ENCODE results near the gene TNFRSF1B. TPM values are rescaled to one million over a fixed set of nuclear protein-coding genes. Genes with fewer than 3 reads are reported as not detected.

Gene TNFRSF1B
- total RNA-seq, 1 experiment from 2014 or later = 0.92 TPM

DNA sequence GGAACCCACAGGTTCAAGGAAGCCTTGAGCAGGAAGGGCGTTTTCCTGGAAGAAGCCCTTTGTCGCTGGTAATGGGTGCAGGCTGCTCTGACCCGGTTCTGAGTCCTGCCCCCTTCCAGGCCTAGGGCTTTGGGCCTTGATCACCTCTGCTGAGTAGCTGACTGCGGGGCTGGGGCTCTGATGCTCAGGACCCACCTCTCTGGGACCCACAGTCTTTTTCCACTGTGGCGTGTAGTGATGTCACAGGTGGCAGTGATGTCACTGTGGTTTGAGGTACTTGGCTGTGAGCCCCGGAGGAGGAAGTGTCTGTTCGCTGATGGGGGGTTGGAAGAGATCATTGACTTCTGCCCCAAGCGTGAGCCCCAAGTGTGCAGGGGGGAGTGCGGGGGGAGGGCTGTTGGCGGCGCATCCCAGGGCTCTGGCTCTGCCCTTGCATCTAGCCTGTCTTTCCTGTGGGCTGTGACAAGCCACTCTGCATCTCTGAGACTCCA is 6.9 kb downstream of the TNFRSF1B start:
- DNase-seq (ENCODE audit: extremely low read depth, low read depth) = no peak

DNA sequence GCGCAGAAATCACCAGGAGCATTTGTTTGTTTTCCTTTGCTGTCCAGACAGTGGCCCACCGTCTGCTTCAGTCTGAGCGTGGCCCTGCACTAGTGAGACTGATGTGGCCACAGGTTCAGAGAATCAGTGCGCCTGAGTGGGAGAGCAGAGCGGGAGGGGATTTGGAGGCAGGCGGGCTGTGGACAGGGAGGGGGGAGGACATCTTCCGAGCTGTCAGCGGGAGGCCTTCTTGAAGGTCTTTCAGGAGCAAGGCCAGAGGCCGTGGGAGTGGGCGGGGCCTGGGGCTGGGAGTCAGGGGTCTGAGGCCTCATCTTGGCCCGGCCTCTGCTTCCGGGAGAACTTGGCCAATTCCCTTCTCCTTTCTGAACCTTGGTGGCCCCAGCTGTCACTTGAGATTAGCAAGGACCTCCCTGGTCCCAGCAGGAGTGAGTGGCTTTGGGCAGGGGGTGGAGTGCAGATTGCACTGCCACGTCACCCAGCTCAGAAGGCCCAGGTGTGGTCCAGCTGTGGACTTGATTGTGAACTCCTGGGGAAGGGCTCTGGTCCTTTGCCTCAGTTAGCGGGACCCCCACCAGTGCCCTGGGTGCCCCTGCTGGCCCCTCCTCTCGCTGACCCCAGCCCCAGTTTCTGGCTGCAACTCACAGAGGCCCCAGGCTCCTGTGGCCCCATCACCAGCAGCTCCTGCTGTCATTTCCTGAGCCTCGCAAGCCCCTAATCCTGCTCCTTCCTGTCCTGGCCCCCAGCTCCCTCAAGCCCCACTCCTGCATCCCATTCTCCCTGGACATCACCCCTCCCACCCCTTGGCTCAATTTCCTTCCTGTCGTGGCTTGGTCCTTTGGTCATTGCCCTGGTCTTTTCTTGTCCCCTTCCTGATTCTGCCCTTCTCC is 8.4 kb downstream of the TNFRSF1B start:
- no peak for DNase-seq (ENCODE audit: extremely low read depth, low read depth)

DNA sequence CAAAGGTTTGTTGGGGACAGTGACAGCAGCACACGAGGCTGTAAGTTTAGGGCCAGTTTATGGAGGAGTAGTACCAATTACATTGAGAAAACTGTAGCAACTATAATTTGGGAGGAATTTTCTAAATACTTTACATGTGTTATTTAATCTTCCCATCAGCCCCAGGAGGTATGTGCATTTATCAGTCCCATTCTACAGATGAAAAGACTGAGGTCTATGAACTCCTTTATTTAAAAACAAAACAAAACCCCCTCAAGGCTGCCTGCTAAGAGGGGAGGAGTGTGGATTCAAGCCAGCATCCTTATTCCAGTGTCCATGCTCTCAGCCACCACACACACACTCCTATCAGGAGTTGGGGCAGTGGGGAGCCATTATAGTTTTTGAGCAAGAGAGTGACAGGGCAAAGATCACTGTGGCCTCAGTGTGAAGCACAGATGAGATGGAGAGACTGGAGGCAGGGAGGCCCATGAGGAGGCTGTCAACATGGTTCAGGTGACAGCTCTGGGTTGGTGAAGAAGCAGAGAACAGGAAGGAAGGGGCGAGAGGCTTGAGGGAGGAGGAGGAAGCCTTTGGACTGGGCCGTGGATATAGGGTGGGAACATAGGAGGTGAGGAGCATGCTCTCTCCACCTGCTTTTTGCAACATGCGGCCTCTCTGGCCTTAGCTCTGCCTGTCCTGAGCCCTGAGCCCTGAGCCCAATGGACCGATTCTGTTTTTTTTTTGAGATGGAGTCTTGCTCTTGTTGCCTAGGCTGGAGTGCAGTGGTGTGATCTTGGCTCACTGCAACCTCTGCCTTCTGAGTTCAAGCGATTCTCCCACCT is 9.7 kb downstream of the TNFRSF1B start:
- no peak for DNase-seq (ENCODE audit: extremely low read depth, low read depth)

DNA sequence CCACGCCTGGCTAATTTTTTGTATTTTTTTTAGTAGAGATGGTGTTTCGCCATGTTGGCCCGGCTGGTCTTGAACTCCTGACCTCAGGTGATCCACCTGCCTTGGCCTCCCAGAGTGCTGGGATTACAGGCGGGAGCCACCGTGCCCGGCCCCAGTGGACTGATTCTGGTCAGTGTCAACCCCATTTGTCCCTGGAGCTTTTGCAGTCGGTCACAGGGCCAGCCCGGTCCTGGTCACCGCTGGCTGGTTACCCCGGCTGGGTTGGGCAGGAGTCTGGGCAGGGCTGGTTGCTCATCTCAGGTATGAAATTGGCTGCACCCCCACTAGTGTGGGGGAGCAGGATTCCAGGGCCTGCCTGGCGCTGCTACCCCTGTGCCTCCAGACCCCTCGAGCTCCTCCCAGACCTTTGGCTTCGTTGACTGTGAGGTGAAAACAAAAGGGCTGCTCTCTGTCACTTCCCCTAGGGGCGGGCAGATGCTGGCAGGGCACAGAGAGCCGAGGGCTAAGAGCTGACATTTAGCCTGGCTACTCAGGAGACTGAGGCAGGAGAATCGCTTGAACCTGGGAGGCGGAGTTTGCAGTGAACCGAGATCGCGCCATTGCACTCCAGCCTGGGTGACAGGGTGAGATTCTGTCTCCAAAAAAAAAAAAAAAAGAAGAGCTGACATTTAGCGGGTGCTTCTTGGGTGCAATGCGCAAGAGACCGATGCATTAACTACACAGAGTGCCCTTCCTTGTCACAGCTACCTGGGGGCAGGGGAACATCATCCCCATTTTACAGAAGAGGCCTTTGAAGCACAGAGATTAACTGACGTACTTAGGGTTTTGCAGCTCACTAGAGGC is 10.6 kb downstream of the TNFRSF1B start:
- no peak for DNase-seq (ENCODE audit: extremely low read depth, low read depth)

DNA sequence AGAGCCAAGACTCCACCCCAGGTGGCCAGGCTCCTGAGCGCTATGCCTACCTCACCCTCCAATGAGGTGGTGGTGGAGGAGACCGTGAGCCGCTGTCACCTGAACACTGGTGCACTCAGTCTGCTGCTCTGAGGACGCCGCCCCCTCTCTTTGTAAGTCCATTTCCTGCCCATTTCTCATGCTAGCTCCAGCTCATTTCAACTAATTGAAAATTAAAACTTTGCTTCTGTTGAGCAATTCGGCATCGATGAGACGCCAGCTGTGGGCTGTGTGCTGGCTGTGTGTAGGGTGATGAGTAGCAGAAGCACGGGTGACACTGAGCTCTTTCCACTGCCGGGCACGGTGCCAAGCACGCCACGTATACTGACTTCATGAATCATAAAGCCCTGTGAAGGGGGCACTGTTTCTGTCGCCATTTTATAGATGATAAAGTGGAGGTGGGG is 11.2 kb downstream of the TNFRSF1B start:
- DNase-seq (ENCODE audit: extremely low read depth, low read depth) = no peak

DNA sequence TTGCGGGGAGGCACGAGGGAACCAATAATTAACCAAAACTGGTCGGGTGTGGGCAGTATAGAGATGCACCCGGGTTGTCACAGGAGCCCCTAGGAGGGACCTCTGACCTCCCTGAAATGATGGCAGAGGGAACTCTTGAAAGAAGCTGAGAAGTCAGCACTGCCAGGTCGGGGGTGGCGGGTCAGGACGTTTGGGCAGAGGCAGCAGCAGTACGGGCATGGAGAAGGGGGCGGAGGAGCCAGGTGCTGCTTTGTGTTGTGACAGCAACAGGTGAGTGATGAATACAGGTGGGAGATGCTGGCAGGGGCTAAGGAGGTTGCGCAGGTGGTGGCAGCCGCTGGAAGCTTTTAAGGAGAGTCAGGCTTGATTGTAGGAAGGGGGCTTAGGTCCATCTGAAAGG is 11.7 kb downstream of the TNFRSF1B start:
- DNase-seq (ENCODE audit: extremely low read depth, low read depth) = no peak

DNA sequence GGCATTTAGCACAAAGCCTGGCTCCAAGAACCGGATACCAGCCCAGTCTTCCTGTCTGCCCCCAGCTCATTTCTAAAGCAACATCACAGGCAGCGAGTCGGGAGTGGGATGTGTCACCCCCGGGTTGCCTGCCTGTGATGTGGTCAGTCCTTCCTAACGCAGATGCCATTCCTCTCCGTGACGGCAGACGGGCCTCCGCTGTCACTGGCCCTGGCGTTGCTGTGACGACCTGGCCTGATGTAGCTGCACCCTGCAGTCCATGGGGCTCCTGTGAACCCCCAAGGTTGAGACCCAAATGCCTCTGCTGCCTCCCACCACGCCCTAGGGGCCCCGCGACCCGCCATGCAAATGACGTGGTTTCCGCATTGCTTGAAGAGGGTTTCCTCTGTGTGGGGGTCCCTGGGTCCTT is 12.3 kb downstream of the TNFRSF1B start:
- no peak for DNase-seq (ENCODE audit: extremely low read depth, low read depth)

DNA sequence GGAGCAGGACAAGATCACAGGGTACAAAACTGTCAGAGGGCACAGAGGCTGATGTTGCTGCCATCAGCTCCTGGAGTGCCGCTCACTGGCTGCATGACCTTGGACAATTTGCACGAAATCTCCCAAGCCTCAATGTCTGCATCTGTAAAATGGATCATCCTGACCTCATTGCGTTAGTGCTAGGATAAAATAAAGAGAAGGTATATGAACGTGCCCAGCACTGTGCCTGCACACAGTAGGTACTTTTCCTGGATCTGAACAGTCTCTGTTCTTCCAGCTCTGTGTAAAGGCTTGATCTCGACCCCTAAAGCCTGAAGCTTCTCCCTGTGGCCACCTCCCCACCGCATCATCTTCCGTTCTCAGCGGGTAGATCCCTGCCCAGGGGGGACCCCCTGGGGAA is 12.9 kb downstream of the TNFRSF1B start:
- no peak for DNase-seq (ENCODE audit: extremely low read depth, low read depth)

DNA sequence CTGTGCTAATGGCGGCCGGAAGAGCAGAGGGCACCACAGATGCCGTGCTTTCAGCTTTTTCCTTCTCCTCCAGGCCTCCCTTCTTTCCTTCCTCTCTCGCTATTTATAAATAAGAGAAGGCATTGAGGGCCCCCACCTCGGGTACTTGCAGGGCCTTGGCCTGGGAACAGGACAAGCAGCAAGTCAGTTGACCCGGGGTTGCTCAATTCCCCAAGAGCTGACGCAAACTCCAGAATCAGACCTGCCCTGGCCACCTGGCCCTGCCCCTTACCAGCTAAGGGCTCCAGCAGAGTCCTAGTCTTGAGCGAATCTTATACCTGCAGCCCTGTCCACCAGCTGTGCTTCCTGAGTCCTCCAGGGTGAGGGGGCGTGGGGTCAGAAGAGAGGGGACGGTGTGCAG is 13.5 kb downstream of the TNFRSF1B start:
- no peak for DNase-seq (ENCODE audit: extremely low read depth, low read depth)

DNA sequence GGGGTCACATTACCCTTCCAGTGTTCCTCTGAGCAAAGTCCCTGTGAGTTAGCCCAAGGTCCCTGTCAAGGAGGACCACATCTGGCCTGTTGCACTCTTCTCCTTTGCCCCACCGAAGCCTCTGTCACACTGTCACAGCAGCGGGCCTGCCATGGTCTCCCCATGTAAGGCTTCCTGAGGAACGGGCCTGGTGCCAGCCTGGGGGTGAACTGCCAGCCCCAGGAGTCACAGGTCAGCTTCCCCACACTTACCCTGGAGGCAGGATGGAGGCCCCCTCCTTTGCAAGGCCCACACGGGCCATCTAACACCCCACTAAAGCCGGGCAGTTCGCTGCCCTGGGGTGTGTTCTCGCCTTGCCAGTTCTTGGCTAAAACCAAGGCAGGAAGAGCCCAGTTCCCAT is 14.1 kb downstream of the TNFRSF1B start:
- DNase-seq (ENCODE audit: extremely low read depth, low read depth) = no peak

DNA sequence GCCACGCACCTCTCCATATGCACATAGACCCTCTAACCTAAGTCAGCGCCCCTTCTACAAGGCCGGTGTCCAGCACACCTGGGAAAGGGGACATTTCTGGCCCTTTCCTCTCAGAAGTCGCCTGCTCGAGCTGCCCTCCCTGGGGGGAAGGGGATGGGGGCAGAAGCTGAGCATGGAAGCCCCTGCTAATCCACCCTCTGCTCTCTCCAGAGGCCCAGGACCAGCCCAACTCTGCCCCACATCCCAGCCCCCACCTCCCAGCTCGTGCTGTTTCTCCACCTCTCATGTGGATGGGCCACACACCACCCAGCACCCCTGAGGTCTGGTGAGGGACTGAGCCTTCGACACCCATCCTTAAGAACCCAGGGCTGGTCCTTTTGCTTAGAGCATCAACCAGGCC is 14.8 kb downstream of the TNFRSF1B start:
- DNase-seq (ENCODE audit: extremely low read depth, low read depth) = no peak

DNA sequence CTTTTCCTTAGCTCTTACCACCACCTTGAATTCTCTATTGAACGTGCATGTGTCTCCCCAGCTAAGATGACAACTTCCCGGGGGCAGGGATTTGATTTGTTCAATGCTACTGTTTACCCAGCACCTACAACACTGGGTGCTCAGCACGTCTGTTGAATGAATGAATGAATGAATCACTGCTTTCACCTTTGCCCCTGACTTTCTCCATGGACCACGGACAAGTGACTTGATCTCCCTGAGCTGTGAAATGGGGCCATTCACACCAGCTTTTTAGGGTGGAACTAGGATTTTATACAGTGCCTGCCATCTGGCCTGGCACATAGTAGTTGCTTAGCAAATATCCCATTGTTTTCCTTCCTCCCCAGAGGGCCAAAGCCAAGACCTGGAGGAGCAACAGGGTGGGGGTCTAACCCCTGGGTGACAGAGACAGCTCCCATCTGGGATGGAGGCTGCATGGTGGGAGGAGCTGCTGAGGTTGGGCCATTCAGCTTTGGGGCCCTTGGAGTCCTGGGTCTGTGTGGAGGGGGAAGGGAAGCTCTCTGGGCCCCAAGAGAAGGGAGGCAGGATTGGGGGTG is 15.7 kb downstream of the TNFRSF1B start:
- no peak for DNase-seq (ENCODE audit: extremely low read depth, low read depth)

DNA sequence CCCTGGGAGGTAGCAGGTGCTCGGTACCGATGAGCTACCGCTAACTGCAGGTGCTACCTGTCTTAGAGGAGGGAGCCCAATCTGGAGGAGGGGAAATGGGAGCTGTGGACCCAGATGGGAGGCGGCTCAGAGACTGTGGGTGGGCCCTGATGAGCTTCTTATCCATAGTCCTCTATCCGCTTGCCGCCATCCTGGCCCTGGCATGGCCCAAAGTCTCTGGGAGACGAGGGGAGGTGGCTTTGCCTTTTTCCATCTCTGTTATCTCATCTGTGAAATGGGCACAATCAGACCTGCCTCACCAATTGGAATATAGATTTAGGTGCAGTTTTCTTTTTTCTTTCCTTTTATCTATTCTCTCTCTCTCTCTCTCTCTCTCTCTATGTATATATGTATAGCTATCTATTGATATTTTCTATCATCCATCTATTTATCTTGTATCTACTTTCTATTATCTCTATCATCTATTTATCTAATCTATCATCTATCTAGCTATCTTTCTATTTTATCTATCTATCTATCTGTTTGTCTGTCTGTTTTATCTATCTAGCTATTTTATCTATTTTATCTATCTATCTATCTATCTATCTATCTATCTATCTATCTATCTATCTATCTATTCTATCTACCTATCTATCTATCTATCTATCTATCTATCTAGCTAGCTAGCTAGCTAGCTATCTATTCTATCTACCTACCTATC is 16.5 kb downstream of the TNFRSF1B start:
- DNase-seq (ENCODE audit: extremely low read depth, low read depth) = no peak

DNA sequence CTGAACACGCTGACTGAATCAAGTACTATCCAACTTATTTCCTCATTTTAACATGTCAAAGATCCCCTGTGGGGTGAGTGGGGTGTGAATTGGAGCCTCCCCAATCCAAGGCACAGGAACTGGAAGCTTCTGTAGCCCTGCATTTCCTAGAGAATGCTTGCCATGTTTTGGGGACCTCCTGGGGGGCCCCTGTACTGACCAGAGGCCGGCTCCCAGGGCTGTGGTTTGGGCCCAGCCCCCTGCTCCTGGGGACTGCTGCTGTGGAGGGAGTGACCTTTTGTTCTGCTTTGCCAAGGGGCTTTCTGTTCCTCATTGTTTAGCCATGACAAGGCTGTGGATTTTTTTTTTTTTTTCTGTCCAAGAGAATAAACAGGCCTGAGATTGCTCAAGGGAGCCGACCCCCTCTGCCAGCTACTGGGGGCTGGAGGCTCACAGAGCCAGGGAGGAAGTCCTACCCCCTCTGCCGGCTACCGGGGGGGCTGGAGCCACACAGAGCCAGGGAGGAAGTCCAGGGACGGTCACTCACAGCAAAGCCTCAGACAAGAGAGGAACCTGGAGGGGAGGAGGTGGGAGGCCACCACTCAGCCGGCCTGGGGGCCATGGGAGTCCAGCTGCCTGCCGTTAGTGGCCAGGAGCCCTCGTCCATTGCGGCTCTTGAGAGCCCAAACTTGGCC is 17.4 kb downstream of the TNFRSF1B start:
- DNase-seq (ENCODE audit: extremely low read depth, low read depth) = no peak

DNA sequence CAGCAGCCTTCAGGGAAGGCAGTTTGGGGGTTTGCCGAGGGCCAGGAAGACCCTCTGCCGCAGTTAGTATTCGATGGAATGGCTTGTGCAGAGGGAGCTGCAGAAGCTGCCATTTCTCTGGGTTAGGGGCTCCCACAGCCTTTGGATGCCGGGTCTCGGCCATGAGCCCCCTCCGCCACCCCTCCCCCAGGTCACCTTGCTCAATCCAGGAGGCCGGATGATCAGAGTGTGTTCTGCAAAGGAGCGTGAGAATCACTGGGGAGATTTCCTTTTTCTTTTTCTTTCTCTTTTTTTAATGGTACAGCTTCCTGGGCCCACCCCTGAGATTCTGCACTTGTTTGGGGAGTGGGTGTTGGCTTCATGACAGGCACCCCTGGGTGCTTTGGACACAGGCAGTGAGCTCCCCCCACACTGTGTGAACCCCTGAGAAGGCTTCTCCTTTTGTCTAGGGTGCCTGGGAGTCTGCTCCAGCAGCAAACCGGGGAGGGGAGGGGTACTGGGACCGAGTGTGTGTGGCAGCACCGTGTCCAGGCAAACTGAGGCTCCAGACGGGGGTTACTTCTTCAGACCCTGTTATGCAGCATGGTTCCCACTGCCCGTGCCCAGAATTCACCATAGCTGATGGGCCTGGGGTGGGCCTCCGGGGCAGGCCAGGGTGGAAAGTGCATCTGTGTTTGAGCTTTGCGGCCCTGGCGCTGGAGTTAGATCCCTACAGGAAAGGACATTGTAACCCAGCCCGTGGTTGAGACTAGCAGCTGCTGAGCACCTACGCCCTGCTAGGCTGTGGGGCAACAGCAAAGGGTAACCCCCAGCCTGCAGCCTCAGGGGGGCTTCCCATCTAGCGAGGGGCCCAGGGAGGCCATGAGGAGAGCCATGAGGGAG is 18.5 kb downstream of the TNFRSF1B start:
- no peak for DNase-seq (ENCODE audit: extremely low read depth, low read depth)

DNA sequence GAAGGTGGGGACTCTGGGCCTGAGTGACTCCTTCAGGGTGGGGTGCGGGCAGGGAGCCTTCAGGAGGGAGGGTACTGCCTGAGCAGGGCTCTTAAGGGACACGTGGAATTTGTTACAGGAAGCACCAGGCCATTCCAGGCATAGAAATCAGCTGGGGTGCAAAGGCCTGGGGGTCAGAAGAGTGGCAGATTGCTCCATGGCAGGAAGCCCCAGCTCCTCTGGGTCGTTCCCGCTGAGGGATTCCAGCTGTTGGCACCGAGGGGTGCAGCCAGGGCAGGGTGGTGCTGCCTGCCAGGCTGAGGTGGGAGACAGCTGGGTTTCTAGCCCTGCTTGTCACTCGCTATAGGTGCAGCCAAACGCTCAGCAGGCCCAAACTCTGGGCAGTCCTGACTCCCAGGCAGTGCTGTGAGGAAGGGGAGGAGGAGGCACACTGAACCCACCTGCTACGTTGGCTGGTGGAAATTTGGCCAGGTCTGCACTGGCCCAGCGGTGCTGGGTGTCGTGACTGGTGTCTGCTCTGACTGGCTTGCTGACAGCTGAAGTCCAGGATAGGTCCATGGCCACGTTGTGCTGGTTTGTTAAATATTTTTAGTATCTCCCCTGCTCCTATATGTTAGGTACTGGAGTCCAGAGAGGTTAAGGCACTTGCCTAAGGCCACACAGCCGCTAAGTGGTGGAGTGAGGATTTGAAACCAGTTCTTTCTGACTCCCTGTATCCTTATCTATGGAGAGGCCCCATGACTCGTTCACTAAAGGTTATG is 19.3 kb downstream of the TNFRSF1B start:
- no peak for DNase-seq (ENCODE audit: extremely low read depth, low read depth)

DNA sequence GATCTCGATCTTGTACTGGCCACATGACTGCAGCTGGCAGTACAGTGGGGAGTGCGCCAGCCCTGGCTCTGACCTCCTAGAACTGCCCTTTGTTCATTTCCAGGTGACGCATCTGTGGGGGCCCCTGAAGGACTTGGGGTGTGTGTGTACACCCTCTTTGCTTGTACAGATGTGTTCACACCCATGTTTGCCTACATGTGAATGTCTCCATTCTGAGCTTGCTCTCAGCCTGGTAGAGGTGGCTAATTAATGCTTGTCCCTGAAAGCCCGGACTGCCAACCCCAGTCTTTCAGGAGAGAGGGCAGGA is 19.8 kb downstream of the TNFRSF1B start:
- DNase-seq (ENCODE audit: extremely low read depth, low read depth) = no peak

DNA sequence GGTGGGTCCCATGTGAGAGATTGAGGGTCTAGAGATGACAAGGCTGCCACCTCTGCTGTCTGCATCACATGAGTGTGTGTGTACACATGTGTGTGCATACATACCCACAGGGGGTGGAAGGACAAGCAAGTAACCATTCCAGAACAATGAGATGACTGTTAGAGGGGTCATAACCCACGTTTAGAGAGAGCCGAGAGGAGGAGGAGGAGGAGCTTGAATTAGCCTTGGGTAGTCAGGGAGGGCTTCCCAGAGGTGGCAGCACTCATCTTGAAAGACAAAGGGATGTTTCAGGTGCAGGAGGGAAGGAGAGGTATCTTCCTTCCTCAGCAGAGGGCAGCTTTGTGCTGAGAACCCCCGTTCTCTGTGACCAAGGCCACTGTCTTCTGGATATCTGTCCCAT is 21.3 kb downstream of the TNFRSF1B start:
- DNase-seq (ENCODE audit: extremely low read depth, low read depth) = no peak
